Natural killer cell (primary cell): ENCODE measurements around the gene CYB561D1. TPM values are rescaled to one million over a fixed set of nuclear protein-coding genes. Genes with fewer than 3 reads are reported as not detected.

ENCODE experiments used
- ATAC-seq, 3 donors: fragments of 150-1000 bp in 2 of 3; fragments of 200-7000 bp in 1 of 3; cut with Tn5 transposase; 1 replicate in 1 of 3; 2 replicates in 2 of 3; pipeline ENCODE4 v1.10.0; 2021; ENCODE audit warnings: mild to moderate bottlenecking in 2 of 3, moderate library complexity in 2 of 3
- DNase-seq, 2 donors: peaks; one replicate each; pipeline versions ENCODE4 v3.0.0 to v3.0.0-alpha.2; 2013 to 2021; ENCODE audit warnings: mixed read lengths in 1 of 2
- H3K27ac ChIP-seq: one replicate; pipeline ENCODE4 v1.5.1; 2013; ENCODE audit warnings: mild to moderate bottlenecking, low read length
- H3K27me3 ChIP-seq: one replicate; pipeline ENCODE4 v1.6.1; 2013; ENCODE audit warnings: low read length; ENCODE audit not compliant: control insufficient read depth, insufficient read depth
- H3K36me3 ChIP-seq: one replicate; pipeline ENCODE4 v1.6.1; 2013; ENCODE audit warnings: low read length; ENCODE audit not compliant: control insufficient read depth, insufficient read depth
- H3K4me1 ChIP-seq: one replicate; pipeline ENCODE4 v1.6.1; 2013; ENCODE audit warnings: low read length; ENCODE audit not compliant: control insufficient read depth, insufficient read depth
- H3K4me3 ChIP-seq: one replicate; pipeline ENCODE4 v1.5.1; 2013; ENCODE audit warnings: low read length
- H3K9me3 ChIP-seq: one replicate; pipeline ENCODE4 v1.6.1; 2013; ENCODE audit warnings: low read length; ENCODE audit not compliant: control insufficient read depth, insufficient read depth
- H3K27ac Mint-ChIP-seq, 2 donors: one replicate each; pipeline ENCODE4 v1.8.0; 2022; ENCODE audit warnings: mild to moderate bottlenecking in 2 of 2, mixed read lengths in 2 of 2, moderate library complexity in 1 of 2
- H3K27me3 Mint-ChIP-seq, 2 donors: one replicate each; pipeline ENCODE4 v1.8.0; 2022; ENCODE audit warnings: low read depth in 2 of 2, mixed read lengths in 2 of 2
- H3K36me3 Mint-ChIP-seq: one replicate; pipeline ENCODE4 v1.8.0; 2022; ENCODE audit warnings: mixed read lengths
- H3K4me1 Mint-ChIP-seq, 2 donors: one replicate each; pipeline ENCODE4 v1.8.0; 2022; ENCODE audit warnings: mixed read lengths in 2 of 2
- H3K4me3 Mint-ChIP-seq: one replicate; pipeline ENCODE4 v1.8.0; 2022; ENCODE audit warnings: mild to moderate bottlenecking, moderate library complexity, mixed read lengths
- H3K9me3 Mint-ChIP-seq, 2 donors: one replicate each; pipeline ENCODE4 v1.8.0; 2022; ENCODE audit warnings: mixed read lengths in 2 of 2
- CTCF ChIP-seq: fragments of 200-600 bp; IDR thresholded peaks from one replicate; pipeline ENCODE4 v1.8.0; 2022; ENCODE audit warnings: antibody characterized with exemption
- WGBS: methylation state at CpG from one replicate; pipeline ENCODE4 v1.1.7; 2013; ENCODE audit warnings: missing lambda C conversion rate; ENCODE audit not compliant: insufficient coverage; 5-methylcytosine and 5-hydroxymethylcytosine counted together
- intact Hi-C: fragments of 100-400 bp; cut with micrococcal nuclease; formaldehyde crosslinking; loops from one replicate; pipeline ENCODE4 v1.14.2; 2022
- total RNA-seq, 4 donors: library from RNA; stranded (reverse); fragments of 120-200 nt in 1 of 4; gene quantifications; one replicate each; pipeline versions ENCODE4 v1.2.3 to v1.2.4, GENCODE V29; 2013 to 2022

The CYB561D1 gene
- total RNA-seq, 3 donors from 2014 or later (not counting 1 experiment from before 2014, with no cell fraction given), result 21.1 to 36.0 (median 34.7) TPM

GRCh38 chr1:109454497-109455133 is 39.3 kb upstream of the CYB561D1 start:
- no peak overlapping the region for H3K4me3 ChIP-seq
- peaks cover 10% of the 10 kb centered on the region for H3K27me3 ChIP-seq
- no peak overlapping the region for H3K27ac ChIP-seq
- no peak for TF ChIP-seq CTCF
- H3K36me3 ChIP-seq, result no peaks in the 10 kb centered on the region
- no peaks in the 10 kb centered on the region for H3K9me3 ChIP-seq
- Mint-ChIP-seq H3K4me3 (no peak overlapping the region), H3K27me3 (peaks cover 39 to 58% of the 10 kb centered on the region in 2 donors), H3K36me3 (no peaks in the 10 kb centered on the region), H3K27ac (no peak overlapping the region), H3K9me3 (no peaks in the 10 kb centered on the region), H3K4me1 (no peaks in the 10 kb centered on the region)
- intact Hi-C loops, result no loop called here
- ATAC-seq (no peak), DNase-seq (no peak)
- no peaks in the 10 kb centered on the region for H3K4me1 ChIP-seq
- no CpG with 5 or more reads among the region's 1 CpG for WGBS

GRCh38 chr1:109457819-109458218 is 36.1 kb upstream of the CYB561D1 start:
- H3K4me1 ChIP-seq, result no peaks in the 10 kb centered on the region
- 98% methylated on average over 4 of the region's 4 CpGs for WGBS
- H3K9me3 ChIP-seq, result no peaks in the 10 kb centered on the region
- DNase-seq (no peak), ATAC-seq (no peak)
- H3K27me3 ChIP-seq, result peaks cover 4% of the 10 kb centered on the region
- no peak overlapping the region for H3K4me3 ChIP-seq
- no peak overlapping the region for H3K4me3 Mint-ChIP-seq
- H3K27ac Mint-ChIP-seq, result no peak overlapping the region
- no peaks in the 10 kb centered on the region for H3K9me3 Mint-ChIP-seq
- H3K36me3 ChIP-seq, result no peaks in the 10 kb centered on the region
- H3K36me3 Mint-ChIP-seq, result no peaks in the 10 kb centered on the region
- no peaks in the 10 kb centered on the region for H3K4me1 Mint-ChIP-seq
- no peak for TF ChIP-seq CTCF
- intact Hi-C loops, result no loop called here
- H3K27me3 Mint-ChIP-seq, result peaks cover 33 to 73% of the 10 kb centered on the region in 2 donors
- no peak overlapping the region for H3K27ac ChIP-seq

DNA sequence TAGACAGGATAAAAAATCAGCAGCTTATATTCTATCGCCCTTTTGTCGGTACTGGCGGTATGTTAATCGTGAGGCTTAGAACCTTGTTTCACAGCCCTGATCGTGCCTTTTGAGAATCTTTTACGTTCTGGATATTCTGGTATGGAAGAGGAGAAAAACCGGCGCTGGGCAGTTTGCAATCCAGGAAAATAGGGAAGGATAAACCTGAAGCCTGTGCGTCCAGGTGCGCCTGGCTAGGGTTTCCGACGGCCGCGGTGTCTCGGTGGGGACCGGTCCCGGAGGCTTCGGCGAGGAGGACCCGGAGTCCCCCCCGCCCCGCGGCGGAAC is 27.8 kb upstream of the CYB561D1 start:
- Histone ChIP-seq H3K27ac (no peak overlapping the region), H3K36me3 (no peaks in the 10 kb centered on the region), H3K27me3 (peaks cover 41% of the 10 kb centered on the region), H3K4me3 (peak overlapping the region; percentile 8), H3K9me3 (no peaks in the 10 kb centered on the region), H3K4me1 (peaks cover 13% of the 10 kb centered on the region)
- no peak overlapping the region for H3K27ac Mint-ChIP-seq
- WGBS, result 17% methylated on average over 24 of the region's 24 CpGs
- ATAC-seq, result no peak
- H3K36me3 Mint-ChIP-seq, result no peaks in the 10 kb centered on the region
- TF ChIP-seq CTCF, result no peak
- intact Hi-C loops, result loop anchor here (1.0 kb wide), 1 partner anchor 17 kb away; the partner anchor contains the start of gene ATXN7L2
- H3K4me1 Mint-ChIP-seq, result peaks cover 0 to 8% of the 10 kb centered on the region in 2 donors
- H3K4me3 Mint-ChIP-seq, result peak overlapping the region; percentile 86
- no peaks in the 10 kb centered on the region for H3K9me3 Mint-ChIP-seq
- peaks cover 60 to 79% of the 10 kb centered on the region in 2 donors for H3K27me3 Mint-ChIP-seq
- DNase-seq, result no peak
